HG03135 (cell line): ENCODE data around the gene OTOS.

Experiments
- ATAC-seq: cut with Tn5 transposase; IDR thresholded peaks from one replicate; pipeline ENCODE4 v1.9.1; 2021; ENCODE audit warnings: mild to moderate bottlenecking, moderate library complexity; ENCODE audit not compliant: unreplicated experiment

The OTOS gene

GRCh38 chr2:240137596-240138253, 2.7 kb downstream of the OTOS start:
- no peak for ATAC-seq

- peak; percentile 9 for ATAC-seq
These were observed 3.7 kb downstream of the OTOS start for GRCh38 chr2:240136671-240137292.

GRCh38 chr2:240136013-240136670, 4.3 kb downstream of the OTOS start, which contains the start of gene COPS9:
Gene COPS9 (minus strand): TSS chr2:240136305. CDS start chr2:240136284, 21 bp downstream.
- peak; percentile 89 for ATAC-seq

GRCh38 chr2:240135706-240136012, 4.8 kb downstream of the OTOS start:
- ATAC-seq, result peak; percentile 17

GRCh38 chr2:240134956-240135520, 5.4 kb downstream of the OTOS start:
- ATAC-seq, result no peak

- no peak for ATAC-seq
These were observed 6.0 kb downstream of the OTOS start for GRCh38 chr2:240134466-240134865.

GRCh38 chr2:240133401-240133800, 7.1 kb downstream of the OTOS start:
- ATAC-seq, result no peak

- ATAC-seq, result no peak
These were observed 7.8 kb downstream of the OTOS start for GRCh38 chr2:240132651-240132980.

GRCh38 chr2:240131941-240132650, 8.4 kb downstream of the OTOS start:
- no peak for ATAC-seq

GRCh38 chr2:240131296-240131695, 9.2 kb downstream of the OTOS start:
- ATAC-seq, result no peak

GRCh38 chr2:240130393-240131195, 9.9 kb downstream of the OTOS start:
- no peak for ATAC-seq

- no peak for ATAC-seq
These were observed 10.6 kb downstream of the OTOS start for GRCh38 chr2:240129731-240130392.

GRCh38 chr2:240129311-240129710, 11.1 kb downstream of the OTOS start:
- ATAC-seq, result no peak

- no peak for ATAC-seq
These were observed 11.8 kb downstream of the OTOS start for GRCh38 chr2:240128608-240129145.

- no peak for ATAC-seq
These were observed 12.4 kb downstream of the OTOS start for GRCh38 chr2:240127911-240128607.

- no peak for ATAC-seq
These were observed 13.2 kb downstream of the OTOS start for GRCh38 chr2:240127191-240127750.

GRCh38 chr2:240126731-240127130, 13.7 kb downstream of the OTOS start:
- no peak for ATAC-seq

GRCh38 chr2:240125742-240126141, 14.7 kb downstream of the OTOS start:
- no peak for ATAC-seq

- no peak for ATAC-seq
These were observed 15.8 kb downstream of the OTOS start for GRCh38 chr2:240124651-240125030.
